Measurements from ENCODE around the gene MED9. TPM values are rescaled to one million over a fixed set of nuclear protein-coding genes. Genes with fewer than 3 reads are reported as not detected.

The MED9 gene
- total RNA-seq, 1 experiment from 2014 or later: 12.7 TPM

DNA sequence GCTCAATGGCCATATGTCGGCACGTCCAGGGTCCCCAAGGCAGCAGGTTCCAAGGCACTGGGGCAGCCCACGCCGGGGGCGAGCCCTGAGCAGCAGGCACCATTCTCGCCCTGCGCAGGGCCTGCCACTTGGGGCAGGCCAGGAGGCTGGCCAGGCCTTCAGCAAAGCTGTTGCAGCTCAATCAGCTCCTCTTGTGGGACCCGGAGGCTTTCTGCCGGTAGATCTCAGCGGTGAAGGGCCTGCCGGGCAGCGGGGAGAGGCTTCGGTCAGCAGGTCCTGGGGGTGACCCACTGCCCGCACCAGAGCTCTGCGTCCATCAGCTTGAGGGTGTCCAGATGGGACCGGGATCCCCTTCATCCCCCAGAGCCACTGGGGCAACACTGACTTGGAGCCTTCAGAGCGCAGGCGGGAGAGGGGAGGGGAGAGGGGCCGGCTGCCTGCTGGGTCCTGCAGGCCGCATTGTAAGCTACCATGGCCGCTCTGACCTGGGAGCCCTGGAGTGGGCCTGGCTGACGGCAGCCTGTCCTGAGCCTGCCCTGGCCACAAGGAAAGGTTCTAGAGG, 28.9 kb downstream of the MED9 start:
- Mint-ChIP-seq H3K36me3 (ENCODE audit: insufficient read depth, unreplicated experiment) (peaks cover 4% of the 10 kb centered on the region), H3K4me1 (ENCODE audit: low read depth, unreplicated experiment) (no peaks in the 10 kb centered on the region), H3K27me3 (ENCODE audit: unreplicated experiment) (no peaks in the 10 kb centered on the region), H3K4me3 (ENCODE audit: low read depth, unreplicated experiment) (no peak overlapping the region), H3K27ac (ENCODE audit: unreplicated experiment) (no peak overlapping the region), H3K9me3 (ENCODE audit: low read depth, unreplicated experiment) (no peaks in the 10 kb centered on the region)
- CTCF ChIA-PET: no interaction called here
- no peak for DNase-seq
- no TSS peak for BruUV-seq (replicated peaks)
- TF ChIP-seq, protein P1, sequence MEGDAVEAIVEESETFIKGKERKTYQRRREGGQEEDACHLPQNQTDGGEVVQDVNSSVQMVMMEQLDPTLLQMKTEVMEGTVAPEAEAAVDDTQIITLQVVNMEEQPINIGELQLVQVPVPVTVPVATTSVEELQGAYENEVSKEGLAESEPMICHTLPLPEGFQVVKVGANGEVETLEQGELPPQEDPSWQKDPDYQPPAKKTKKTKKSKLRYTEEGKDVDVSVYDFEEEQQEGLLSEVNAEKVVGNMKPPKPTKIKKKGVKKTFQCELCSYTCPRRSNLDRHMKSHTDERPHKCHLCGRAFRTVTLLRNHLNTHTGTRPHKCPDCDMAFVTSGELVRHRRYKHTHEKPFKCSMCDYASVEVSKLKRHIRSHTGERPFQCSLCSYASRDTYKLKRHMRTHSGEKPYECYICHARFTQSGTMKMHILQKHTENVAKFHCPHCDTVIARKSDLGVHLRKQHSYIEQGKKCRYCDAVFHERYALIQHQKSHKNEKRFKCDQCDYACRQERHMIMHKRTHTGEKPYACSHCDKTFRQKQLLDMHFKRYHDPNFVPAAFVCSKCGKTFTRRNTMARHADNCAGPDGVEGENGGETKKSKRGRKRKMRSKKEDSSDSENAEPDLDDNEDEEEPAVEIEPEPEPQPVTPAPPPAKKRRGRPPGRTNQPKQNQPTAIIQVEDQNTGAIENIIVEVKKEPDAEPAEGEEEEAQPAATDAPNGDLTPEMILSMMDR (IDR thresholded peaks at IDR 0.05; ENCODE audit: unreplicated experiment): no peak
- intact Hi-C loops (cut with micrococcal nuclease; ENCODE audit: unreplicated experiment): no loop called here

DNA sequence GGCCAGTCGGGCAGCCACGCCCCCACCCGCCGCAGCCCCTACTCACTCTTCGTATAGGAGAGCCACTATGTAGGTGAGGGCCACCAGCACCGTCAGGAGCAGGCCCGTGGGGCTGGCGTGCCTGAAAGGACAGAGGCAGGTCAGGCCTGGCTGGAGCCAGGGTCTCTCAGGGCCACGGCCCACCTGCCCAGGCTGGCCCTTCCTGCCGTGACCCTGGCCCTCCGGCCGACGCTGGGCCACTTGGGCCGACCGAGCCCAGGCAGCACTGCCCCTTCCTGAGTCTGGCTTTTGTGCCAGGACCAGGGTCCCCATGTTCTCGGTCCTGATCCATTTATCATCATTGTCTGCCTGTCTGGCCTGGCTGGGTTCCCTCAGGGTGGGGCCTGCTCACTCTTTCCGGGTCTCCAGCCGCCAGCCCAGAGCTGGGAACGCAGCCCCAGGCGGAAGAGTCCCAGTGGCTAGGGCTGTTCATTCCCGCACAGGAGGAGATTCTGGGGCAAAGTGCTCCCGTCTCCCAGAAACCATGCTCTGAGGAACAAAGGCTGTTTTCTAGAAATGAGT, 29.5 kb downstream of the MED9 start:
- TF ChIP-seq, protein P1 (IDR thresholded peaks at IDR 0.05; ENCODE audit: unreplicated experiment): no peak
- CTCF ChIA-PET: no interaction called here
- no peak for DNase-seq
- Mint-ChIP-seq H3K4me1 (ENCODE audit: low read depth, unreplicated experiment) (no peaks in the 10 kb centered on the region), H3K9me3 (ENCODE audit: low read depth, unreplicated experiment) (no peaks in the 10 kb centered on the region), H3K27ac (ENCODE audit: unreplicated experiment) (no peak overlapping the region), H3K4me3 (ENCODE audit: low read depth, unreplicated experiment) (no peak overlapping the region), H3K27me3 (ENCODE audit: unreplicated experiment) (no peaks in the 10 kb centered on the region), H3K36me3 (ENCODE audit: insufficient read depth, unreplicated experiment) (peaks cover 4% of the 10 kb centered on the region)
- intact Hi-C loops (cut with micrococcal nuclease; ENCODE audit: unreplicated experiment): no loop called here
- BruUV-seq (replicated peaks): no TSS peak

DNA sequence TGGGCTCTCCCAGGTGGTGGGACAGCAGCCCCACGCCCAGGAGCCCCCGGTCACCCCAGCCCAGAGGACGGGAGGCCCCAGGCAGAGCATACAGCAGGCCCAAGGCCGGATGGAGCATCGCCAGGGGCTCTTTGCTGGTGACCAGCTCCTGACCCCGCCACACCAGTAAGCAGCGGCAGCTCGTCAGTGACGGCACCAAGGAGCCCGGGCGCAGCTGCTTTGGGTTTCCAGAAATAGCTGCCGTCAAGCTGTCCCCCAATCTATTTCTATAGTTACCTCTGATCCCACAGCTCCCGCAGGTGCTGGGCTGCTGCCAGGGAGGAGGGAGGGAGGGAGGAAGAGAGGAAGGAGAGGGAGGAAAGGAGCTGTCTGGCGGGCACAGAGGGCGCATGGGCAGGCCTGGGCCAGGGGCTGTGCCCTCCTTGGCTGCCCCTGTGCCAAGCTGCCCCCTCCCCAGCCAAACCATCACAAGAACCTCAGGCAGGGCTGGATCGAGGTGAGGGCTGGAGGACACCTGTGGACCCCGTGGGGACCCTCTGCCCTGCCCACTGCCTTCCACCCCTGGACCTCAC, 30.2 kb downstream of the MED9 start:
- H3K36me3 Mint-ChIP-seq (ENCODE audit: insufficient read depth, unreplicated experiment): peaks cover 3% of the 10 kb centered on the region
- no peak overlapping the region for H3K4me3 Mint-ChIP-seq (ENCODE audit: low read depth, unreplicated experiment)
- CTCF ChIA-PET: interaction anchor here (0.5 to 0.6 kb wide), 2 partner anchors 20 to 28 kb away, joined by 3 to 4 read pairs; no protein-coding TSS in a partner anchor
- intact Hi-C loops (cut with micrococcal nuclease; ENCODE audit: unreplicated experiment): no loop called here
- no TSS peak for BruUV-seq (replicated peaks)
- no peak overlapping the region for H3K27ac Mint-ChIP-seq (ENCODE audit: unreplicated experiment)
- H3K27me3 Mint-ChIP-seq (ENCODE audit: unreplicated experiment): no peaks in the 10 kb centered on the region
- DNase-seq: no peak
- H3K9me3 Mint-ChIP-seq (ENCODE audit: low read depth, unreplicated experiment): no peaks in the 10 kb centered on the region
- no peaks in the 10 kb centered on the region for H3K4me1 Mint-ChIP-seq (ENCODE audit: low read depth, unreplicated experiment)
- TF ChIP-seq, protein P1 (IDR thresholded peaks at IDR 0.05; ENCODE audit: unreplicated experiment): no peak

DNA sequence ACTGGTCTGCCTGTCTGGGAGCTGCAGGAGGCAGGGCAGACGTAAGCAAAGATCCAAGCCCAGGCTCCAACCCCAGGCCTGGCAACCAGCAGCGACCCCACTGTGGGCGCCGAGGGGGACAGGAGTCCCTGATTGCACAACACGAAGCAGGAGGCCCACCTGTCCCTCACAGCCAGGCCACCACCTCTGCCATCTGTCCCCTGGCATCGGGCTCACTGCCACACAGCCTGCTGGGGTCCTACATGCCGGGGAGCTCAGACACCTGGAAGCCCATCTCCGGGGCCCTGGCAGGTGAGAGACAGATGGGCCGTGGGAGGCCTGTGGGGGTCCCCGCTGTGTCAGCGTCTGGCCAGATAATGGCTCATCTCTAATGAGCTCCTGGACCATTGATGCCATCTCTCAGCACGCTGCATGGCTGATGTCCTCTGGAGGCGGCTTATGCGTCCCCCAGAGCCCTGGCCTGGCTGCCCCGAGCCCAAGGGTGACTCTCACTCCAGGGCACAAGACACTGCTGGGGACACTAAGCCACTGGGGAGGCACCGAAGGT, 30.7 kb downstream of the MED9 start:
- TF ChIP-seq, protein P1 (IDR thresholded peaks at IDR 0.05; ENCODE audit: unreplicated experiment): no peak
- Mint-ChIP-seq H3K27ac (ENCODE audit: unreplicated experiment) (no peak overlapping the region), H3K4me3 (ENCODE audit: low read depth, unreplicated experiment) (no peak overlapping the region), H3K9me3 (ENCODE audit: low read depth, unreplicated experiment) (no peaks in the 10 kb centered on the region), H3K36me3 (ENCODE audit: insufficient read depth, unreplicated experiment) (no peaks in the 10 kb centered on the region), H3K27me3 (ENCODE audit: unreplicated experiment) (no peaks in the 10 kb centered on the region), H3K4me1 (ENCODE audit: low read depth, unreplicated experiment) (no peaks in the 10 kb centered on the region)
- intact Hi-C loops (cut with micrococcal nuclease; ENCODE audit: unreplicated experiment): no loop called here
- DNase-seq: no peak
- no TSS peak for BruUV-seq (replicated peaks)
- CTCF ChIA-PET: interaction anchor here (0.5 to 0.6 kb wide), 3 partner anchors 20 to 776 kb away, joined by 3 to 4 read pairs (median 3); no protein-coding TSS in a partner anchor
